Immature natural killer cell (primary cell): ENCODE results near the gene PRKCSH. TPM values are rescaled to one million over a fixed set of nuclear protein-coding genes. Genes with fewer than 3 reads are reported as not detected.
"Not testable (repeated sequence)": the region's sequence is repeated elsewhere in the genome, so short reads cannot be mapped to it uniquely, and the experiment has no call there.

Source experiments
- DNase-seq, 3 donors: peaks; one replicate each; pipeline ENCODE4 v3.0.0; 2022; ENCODE audit warnings: mixed read lengths in 1 of 3
- H3K27ac Mint-ChIP-seq, 6 donors: one replicate each; pipeline ENCODE4 v1.8.0; 2020; ENCODE audit warnings: mixed read lengths in 6 of 6, mild to moderate bottlenecking in 5 of 6, inconsistent platforms in 4 of 6, moderate library complexity in 3 of 6
- H3K27me3 Mint-ChIP-seq, 3 donors: one replicate each; pipeline ENCODE4 v1.8.0; 2020 to 2021; ENCODE audit warnings: low read depth in 3 of 3, mild to moderate bottlenecking in 3 of 3, mixed read lengths in 3 of 3, moderate library complexity in 3 of 3, inconsistent platforms in 1 of 3
- H3K36me3 Mint-ChIP-seq, 3 donors: one replicate each; pipeline ENCODE4 v1.8.0; 2020; ENCODE audit warnings: mixed read lengths in 3 of 3, inconsistent platforms in 2 of 3, mild to moderate bottlenecking in 2 of 3
- H3K4me1 Mint-ChIP-seq, 2 donors: one replicate each; pipeline ENCODE4 v1.8.0; 2020; ENCODE audit warnings: inconsistent platforms in 2 of 2, mild to moderate bottlenecking in 2 of 2, mixed read lengths in 2 of 2, moderate library complexity in 1 of 2
- H3K4me3 Mint-ChIP-seq, 5 donors: one replicate each; pipeline ENCODE4 v1.8.0; 2020; ENCODE audit warnings: mild to moderate bottlenecking in 5 of 5, mixed read lengths in 5 of 5, inconsistent platforms in 3 of 5, moderate library complexity in 3 of 5
- H3K9me3 Mint-ChIP-seq, 6 donors: one replicate each; pipeline ENCODE4 v1.8.0; 2020; ENCODE audit warnings: mild to moderate bottlenecking in 6 of 6, mixed read lengths in 6 of 6, inconsistent platforms in 4 of 6, moderate library complexity in 3 of 6
- polyA plus RNA-seq, 3 donors: library from polyadenylated mRNA; unstranded; fragments of 300-500 nt; fragmentation: Illumina TruSeq; gene quantifications; one replicate each; pipeline ENCODE4 v1.2.3, GENCODE V29; 2021

The PRKCSH gene
- polyA plus RNA-seq, 3 donors from 2014 or later: 13.7 to 75.6 (median 28.4) TPM

DNA sequence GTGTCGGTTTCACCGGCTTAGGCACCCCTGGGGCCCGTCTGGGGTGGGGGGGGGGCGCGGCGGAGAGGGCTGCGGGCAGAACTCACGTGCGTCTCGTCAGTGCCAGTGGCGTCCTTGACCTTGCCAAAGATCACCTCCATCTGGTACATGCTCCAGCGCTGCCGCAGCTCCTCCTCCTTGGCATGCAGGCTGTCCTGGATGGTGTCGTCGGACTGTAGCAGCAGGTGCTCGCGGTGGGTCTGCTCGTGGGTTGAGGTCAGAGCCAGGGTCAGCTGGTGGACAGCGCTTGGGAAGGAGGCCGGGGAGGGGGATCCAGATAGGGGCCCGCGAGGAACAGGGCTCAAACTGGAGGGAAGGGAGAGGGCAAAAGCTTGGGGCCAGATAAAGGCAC is 11.6 kb upstream of the PRKCSH start:
- H3K9me3 Mint-ChIP-seq: no peaks in the 10 kb centered on the region
- no peak overlapping the region for H3K27ac Mint-ChIP-seq
- peaks cover 15 to 24% (median 16%) of the 10 kb centered on the region in 3 donors for H3K27me3 Mint-ChIP-seq
- no peaks in the 10 kb centered on the region for H3K36me3 Mint-ChIP-seq
- DNase-seq: no peak
- H3K4me3 Mint-ChIP-seq: no peak overlapping the region
- H3K4me1 Mint-ChIP-seq: peaks cover 30 to 31% of the 10 kb centered on the region in 2 donors

DNA sequence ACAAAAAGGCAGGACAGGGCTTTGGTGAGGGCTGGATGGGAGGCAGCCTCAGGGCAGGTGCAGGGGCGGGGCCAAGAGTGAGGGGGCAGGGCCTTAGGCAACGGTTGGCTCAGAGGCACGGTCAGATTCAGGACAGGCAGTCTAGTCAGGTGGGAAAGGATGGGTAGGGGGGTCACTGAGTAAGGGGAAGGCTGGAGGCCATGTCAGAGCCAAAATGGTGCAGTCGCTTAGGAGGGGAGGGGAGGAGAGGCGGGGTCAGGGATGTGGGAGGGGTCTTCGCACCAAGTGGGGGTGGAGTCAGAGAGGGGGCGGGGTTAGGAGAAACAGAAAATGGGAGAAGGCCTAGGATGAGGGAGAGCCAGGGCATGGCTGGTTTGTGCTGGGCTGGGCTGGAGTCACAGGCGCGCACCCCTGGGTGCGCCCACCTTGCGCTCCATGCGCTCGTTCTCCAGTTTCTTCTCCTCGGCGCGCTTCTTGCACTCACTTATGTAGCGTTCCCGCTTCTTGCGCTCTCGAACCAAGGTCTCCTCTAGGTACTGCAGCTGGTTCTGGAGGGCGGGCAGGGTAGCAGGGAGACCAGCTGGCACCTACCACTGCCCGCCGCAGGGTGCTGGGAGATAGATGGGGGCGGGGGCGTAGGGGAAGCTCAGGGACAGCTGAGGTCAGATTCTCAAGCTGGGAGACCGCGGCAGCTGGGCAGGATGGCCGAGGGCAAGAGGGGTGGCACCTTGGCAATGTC is 9.5 kb upstream of the PRKCSH start:
- no peaks in the 10 kb centered on the region for H3K9me3 Mint-ChIP-seq
- no peaks in the 10 kb centered on the region for H3K36me3 Mint-ChIP-seq
- H3K27ac Mint-ChIP-seq: no peak overlapping the region
- peaks cover 24% of the 10 kb centered on the region in 2 donors for H3K4me1 Mint-ChIP-seq
- no peak overlapping the region for H3K4me3 Mint-ChIP-seq
- no peak for DNase-seq
- H3K27me3 Mint-ChIP-seq: peaks cover 12 to 17% (median 12%) of the 10 kb centered on the region in 3 donors

DNA sequence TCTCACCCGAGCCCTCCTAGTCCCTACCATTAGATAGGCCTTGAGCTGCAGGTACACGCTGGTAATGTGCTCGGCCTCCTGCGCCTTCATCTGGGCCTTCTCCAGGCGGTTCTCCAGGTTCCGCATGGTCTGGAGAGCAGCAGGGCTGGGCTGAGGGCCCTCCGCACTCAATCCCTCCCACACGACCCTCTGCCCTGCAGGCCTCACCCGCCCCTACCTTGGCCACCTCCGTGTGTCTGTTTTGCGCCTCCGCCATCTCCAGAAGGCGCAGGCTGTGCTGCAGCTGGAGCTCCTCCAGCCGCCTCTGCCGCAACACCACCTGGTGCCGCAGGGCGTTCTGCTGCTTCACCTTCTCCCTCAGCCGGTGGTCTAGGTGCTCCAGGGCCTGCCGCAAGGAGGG is 8.8 kb upstream of the PRKCSH start:
- H3K9me3 Mint-ChIP-seq: no peaks in the 10 kb centered on the region
- H3K4me1 Mint-ChIP-seq: peaks cover 17 to 19% of the 10 kb centered on the region in 2 donors
- H3K4me3 Mint-ChIP-seq: no peak overlapping the region
- no peak for DNase-seq
- no peaks in the 10 kb centered on the region for H3K36me3 Mint-ChIP-seq
- H3K27me3 Mint-ChIP-seq: peaks cover 7 to 16% (median 9%) of the 10 kb centered on the region in 3 donors
- no peak overlapping the region for H3K27ac Mint-ChIP-seq

DNA sequence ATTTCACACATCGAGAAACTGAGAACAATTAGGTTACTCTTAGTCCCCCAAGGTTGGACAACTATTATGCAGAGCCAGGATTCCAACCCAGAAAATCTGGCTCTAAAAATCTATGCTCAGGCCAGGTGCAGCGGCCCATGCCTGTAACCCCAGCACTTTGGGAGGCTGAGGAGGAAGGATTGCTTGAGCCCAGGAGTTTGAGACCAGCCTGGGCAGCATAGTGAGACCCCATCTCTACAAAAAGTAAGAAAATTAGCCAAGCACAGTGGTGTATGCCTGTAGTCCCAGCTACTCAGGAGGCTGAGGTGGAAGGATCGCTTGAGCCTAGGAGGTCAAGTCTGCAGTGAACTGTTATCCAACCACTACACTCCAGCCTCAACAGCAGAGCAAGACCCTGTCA is 1.9 kb upstream of the PRKCSH start:
- H3K27me3 Mint-ChIP-seq, H3K9me3 Mint-ChIP-seq, DNase-seq: not testable (repeated sequence)
- H3K27ac Mint-ChIP-seq: peak overlapping the region in 1 of 6 donors; percentile 40
- peaks cover 24 to 32% of the 10 kb centered on the region in 2 donors for H3K4me1 Mint-ChIP-seq
- H3K36me3 Mint-ChIP-seq: peaks cover 3 to 11% (median 9%) of the 10 kb centered on the region in 3 donors
- peak overlapping the region in 2 of 5 donors; percentile 21 to 26 for H3K4me3 Mint-ChIP-seq

DNA sequence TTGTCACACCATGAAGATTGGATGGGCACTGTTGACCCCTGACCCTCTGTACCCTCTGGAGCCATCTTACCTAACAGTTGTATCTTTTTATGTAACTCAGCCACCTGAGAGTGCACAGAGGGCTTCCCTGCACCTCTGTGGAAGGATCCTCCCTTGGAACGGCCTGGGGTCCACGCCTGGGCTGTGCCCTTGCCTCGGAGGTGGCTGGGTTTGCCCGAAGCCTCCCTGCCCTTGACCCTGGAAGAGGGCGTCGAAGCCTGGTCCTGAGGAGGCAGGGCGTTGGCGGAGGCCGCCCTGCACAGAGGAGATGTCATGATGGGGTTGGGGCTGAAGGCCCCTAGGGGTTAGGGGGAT is 755 bp upstream of the PRKCSH start:
- no peak for DNase-seq
- Mint-ChIP-seq H3K4me3 (peak overlapping the region; percentile 99 to 100 (median 100)), H3K4me1 (peaks cover 24 to 32% of the 10 kb centered on the region in 2 donors), H3K27ac (peak overlapping the region; percentile 92 to 99 (median 98)), H3K27me3 (peaks cover 5 to 8% (median 6%) of the 10 kb centered on the region in 3 donors), H3K36me3 (peaks cover 3 to 11% (median 9%) of the 10 kb centered on the region in 3 donors), H3K9me3 (no peaks in the 10 kb centered on the region)

DNA sequence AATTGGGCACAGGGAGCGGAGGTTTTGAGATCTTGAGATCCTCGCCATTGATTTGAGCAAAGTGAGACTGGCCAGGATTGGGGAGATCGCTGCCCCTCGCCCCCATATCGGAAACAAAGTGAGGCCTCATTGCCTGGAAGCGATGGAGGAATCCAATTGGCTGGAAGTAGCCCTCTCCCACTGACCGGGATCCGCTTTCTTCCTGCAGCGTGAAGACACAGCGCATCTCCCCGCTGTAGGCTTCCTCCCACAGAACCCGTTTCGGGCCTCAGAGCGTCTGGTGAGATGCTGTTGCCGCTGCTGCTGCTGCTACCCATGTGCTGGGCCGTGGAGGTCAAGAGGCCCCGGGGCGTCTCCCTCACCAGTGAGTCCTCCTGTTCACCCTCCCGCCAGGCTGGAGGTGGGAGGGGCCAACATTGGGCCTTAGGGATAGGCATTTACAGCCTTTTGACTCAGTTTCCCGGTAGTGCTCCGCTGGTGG is 438 bp downstream of the PRKCSH start:
- Mint-ChIP-seq H3K4me1 (peaks cover 26 to 36% of the 10 kb centered on the region in 2 donors), H3K27me3 (peaks cover 5 to 8% (median 6%) of the 10 kb centered on the region in 3 donors), H3K36me3 (peaks cover 3 to 15% (median 12%) of the 10 kb centered on the region in 3 donors), H3K4me3 (peak overlapping the region; percentile 99 to 100 (median 100)), H3K9me3 (no peaks in the 10 kb centered on the region), H3K27ac (peak overlapping the region; percentile 92 to 99 (median 98))
- peak in 1 of 3 donors; percentile 13 for DNase-seq

DNA sequence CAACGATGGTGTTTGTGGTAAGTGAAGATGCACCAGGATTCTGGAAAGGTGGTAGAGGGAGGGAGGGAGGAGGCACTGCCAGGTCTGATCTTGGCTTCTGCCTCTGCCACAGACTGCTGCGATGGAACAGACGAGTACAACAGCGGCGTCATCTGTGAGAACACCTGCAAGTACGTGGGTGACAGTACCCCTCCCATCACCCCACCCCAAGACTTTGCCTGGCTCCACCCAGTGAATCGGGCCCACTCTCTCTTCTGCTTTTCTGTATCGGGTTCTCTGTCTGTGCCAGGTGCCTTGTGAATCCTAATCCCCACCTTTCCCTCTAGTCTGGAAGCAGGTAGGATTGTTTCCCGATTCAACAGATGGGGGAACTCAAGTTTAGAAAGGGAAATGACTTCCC is 2.5 kb downstream of the PRKCSH start:
- H3K4me3 Mint-ChIP-seq: peak overlapping the region in 4 of 5 donors; percentile 40 to 100 (median 56)
- peaks cover 3 to 25% (median 15%) of the 10 kb centered on the region in 3 donors for H3K36me3 Mint-ChIP-seq
- no peak for DNase-seq
- H3K27me3 Mint-ChIP-seq: peaks cover 5 to 8% (median 6%) of the 10 kb centered on the region in 3 donors
- peaks cover 29 to 47% of the 10 kb centered on the region in 2 donors for H3K4me1 Mint-ChIP-seq
- H3K27ac Mint-ChIP-seq: peak overlapping the region in 2 of 6 donors; percentile 34 to 76
- no peaks in the 10 kb centered on the region for H3K9me3 Mint-ChIP-seq

DNA sequence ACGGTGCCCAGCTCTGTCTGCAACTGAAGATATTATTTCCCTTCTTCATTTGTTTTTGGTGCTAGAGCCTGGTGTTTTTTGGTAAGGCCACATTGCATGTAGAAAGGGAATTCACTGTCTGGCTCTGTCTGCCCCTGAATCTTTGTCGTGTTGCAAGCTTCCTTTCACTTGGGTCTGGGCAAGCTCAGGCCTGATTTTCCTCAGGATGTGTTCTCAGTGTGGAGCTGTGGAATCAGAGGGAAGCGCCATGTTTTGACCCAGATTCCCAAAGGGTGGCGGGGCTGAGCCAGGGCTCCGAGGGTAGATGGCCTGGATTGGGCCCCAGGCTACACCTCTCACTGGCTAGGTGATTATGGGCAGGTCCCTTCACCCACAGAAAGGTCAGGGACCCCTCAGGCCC is 8.6 kb downstream of the PRKCSH start:
- Mint-ChIP-seq H3K36me3 (peaks cover 0 to 17% (median 6%) of the 10 kb centered on the region in 3 donors), H3K4me3 (no peak overlapping the region), H3K27ac (no peak overlapping the region), H3K4me1 (peaks cover 5 to 15% of the 10 kb centered on the region in 2 donors), H3K27me3 (no peaks in the 10 kb centered on the region), H3K9me3 (no peaks in the 10 kb centered on the region)
- no peak for DNase-seq

DNA sequence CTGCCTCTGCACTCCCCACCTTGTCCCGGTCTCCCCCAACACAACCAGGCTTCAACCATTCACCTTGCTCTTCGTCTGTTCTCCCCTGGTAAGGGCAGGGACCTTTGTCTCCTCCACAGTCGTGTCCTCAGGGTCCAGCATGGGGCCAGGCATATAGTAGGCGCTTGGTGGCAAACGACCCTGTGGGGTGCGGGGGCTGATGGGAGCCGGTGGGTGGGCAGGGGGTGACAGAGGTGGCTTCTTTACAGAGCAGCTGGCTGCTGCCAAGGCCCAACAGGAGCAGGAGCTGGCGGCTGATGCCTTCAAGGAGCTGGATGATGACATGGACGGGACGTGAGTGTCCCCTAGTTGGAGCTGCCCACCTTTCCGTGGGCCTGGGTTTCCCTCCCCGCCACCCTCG is 9.7 kb downstream of the PRKCSH start:
- no peak for DNase-seq

DNA sequence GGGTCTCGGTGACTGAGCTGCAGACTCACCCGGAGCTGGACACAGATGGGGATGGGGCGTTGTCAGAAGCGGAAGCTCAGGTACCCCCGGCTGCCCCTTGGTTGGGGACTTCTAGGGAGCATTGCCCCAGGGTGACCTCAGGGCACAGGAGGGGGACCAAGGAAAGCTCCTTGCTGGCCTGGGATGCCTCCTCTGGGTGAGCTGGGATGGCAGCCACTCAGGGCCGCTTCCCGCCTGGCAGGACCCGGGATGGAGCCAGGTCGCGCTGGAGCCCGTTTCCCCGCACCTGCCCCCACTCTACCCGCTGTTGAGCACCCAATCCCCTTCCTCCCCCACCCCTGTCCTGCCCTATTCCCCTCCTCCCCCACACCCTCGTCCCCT is 10.8 kb downstream of the PRKCSH start:
- peaks cover 0 to 8% of the 10 kb centered on the region in 2 donors for H3K4me1 Mint-ChIP-seq
- no peak overlapping the region for H3K4me3 Mint-ChIP-seq
- no peak overlapping the region for H3K27ac Mint-ChIP-seq
- no peak for DNase-seq
- no peaks in the 10 kb centered on the region for H3K9me3 Mint-ChIP-seq
- H3K36me3 Mint-ChIP-seq: peaks cover 0 to 10% (median 0%) of the 10 kb centered on the region in 3 donors
- no peaks in the 10 kb centered on the region for H3K27me3 Mint-ChIP-seq

More for the DNA sequence above, 9.7 kb downstream of the PRKCSH start:
- Mint-ChIP-seq H3K4me3 (no peak overlapping the region), H3K9me3 (no peaks in the 10 kb centered on the region), H3K27me3 (no peaks in the 10 kb centered on the region), H3K4me1 (peaks cover 5 to 15% of the 10 kb centered on the region in 2 donors), H3K36me3 (peaks cover 0 to 17% (median 6%) of the 10 kb centered on the region in 3 donors), H3K27ac (no peak overlapping the region)

DNA sequence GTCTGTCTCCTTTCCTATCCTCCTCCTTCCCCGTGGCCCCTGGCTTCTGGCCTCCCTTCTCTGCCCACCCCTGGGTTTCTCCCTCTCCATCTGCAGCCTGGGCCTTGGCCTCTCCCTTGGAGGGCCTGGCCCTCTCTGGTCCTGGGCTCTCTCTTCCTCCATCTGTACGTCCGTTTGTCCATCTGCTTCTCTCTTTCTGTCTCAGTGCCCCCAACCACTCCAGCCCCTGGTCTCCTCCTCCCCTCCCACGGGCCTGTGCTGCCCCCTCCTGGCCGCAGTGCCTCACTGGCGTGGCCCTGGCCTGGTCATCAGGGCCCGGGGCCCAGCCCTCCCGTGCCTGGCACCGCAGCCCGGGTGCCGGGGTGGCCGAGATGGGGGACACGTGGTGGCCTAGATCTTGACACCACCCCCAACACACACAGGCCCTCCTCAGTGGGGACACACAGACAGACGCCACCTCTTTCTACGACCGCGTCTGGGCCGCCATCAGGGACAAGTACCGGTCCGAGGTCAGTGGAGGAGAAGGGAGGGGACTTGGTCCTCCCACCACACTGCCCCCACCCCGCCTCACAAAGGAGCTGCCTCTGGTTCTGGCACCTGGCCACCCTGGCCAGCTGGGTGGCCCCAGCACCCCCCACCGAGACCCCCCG is 11.3 kb downstream of the PRKCSH start:
- no peak overlapping the region for H3K27ac Mint-ChIP-seq
- H3K4me1 Mint-ChIP-seq: peaks cover 0 to 6% of the 10 kb centered on the region in 2 donors
- peaks cover 0 to 9% (median 0%) of the 10 kb centered on the region in 3 donors for H3K36me3 Mint-ChIP-seq
- no peak overlapping the region for H3K4me3 Mint-ChIP-seq
- peak; percentile 33 to 43 (median 38) for DNase-seq
- no peaks in the 10 kb centered on the region for H3K9me3 Mint-ChIP-seq
- no peaks in the 10 kb centered on the region for H3K27me3 Mint-ChIP-seq

DNA sequence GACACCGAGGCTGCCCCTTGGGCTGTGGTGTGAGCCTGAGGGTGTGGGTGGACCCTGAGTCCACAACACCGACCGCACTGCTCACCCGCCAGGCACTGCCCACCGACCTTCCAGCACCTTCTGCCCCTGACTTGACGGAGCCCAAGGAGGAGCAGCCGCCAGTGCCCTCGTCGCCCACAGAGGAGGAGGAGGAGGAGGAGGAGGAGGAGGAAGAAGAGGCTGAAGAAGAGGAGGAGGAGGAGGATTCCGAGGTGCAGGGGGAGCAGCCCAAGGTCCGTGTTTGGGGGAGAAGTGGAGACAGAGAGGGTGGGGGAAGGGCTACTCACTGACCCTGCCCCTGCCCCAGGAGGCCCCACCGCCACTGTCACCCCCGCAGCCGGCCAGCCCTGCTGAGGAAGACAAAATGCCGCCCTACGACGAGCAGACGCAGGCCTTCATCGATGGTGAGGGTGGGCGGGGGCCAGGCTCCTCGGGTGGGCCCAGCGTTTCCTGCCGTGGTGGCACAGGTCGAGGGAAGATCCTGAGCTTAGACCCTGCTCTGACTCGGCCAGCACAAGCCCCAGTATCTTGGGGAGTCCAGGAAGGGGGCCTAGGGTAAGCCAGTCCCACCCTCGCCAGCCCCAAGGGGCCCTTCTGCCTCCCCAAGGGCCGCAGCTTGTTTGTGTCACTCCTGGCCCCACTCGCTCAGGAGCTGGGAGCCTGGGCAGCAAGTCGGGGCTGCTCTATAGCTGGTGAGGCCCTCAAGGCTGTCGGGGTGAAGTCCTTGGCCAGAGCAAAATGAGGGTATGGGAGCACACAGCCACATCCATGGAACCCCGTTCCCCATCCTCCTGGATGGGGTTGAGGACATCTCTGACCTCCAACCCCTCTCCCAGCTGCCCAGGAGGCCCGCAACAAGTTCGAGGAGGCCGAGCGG is 12.2 kb downstream of the PRKCSH start:
- Mint-ChIP-seq H3K9me3 (no peaks in the 10 kb centered on the region), H3K36me3 (peaks cover 0 to 3% (median 0%) of the 10 kb centered on the region in 3 donors), H3K27ac (no peak overlapping the region), H3K4me1 (no peaks in the 10 kb centered on the region), H3K4me3 (no peak overlapping the region), H3K27me3 (peaks cover 0 to 2% (median 0%) of the 10 kb centered on the region in 3 donors)
- no peak for DNase-seq

DNA sequence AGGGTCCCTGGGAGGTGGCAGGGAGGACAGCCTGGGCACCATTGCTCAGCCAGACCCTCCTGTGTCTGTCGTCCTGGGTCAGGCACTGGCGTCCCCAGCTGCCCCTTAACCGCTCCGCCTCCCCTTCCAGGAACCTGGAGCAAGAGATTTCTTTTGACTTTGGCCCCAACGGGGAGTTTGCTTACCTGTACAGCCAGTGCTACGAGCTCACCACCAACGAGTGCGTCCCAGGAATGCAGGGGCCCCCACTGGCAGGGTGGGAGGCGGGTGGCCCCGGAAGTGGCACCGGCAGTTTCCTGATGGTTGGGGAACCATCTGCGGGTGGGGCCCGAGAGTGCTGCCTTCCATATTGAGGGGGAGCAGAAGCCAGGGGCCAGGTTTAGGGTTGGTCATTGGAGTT is 13.0 kb downstream of the PRKCSH start:
- no peak for DNase-seq
- peaks cover 0 to 3% (median 0%) of the 10 kb centered on the region in 3 donors for H3K36me3 Mint-ChIP-seq
- H3K4me1 Mint-ChIP-seq: no peaks in the 10 kb centered on the region
- no peak overlapping the region for H3K27ac Mint-ChIP-seq
- H3K27me3 Mint-ChIP-seq: peaks cover 0 to 2% (median 0%) of the 10 kb centered on the region in 3 donors
- no peaks in the 10 kb centered on the region for H3K9me3 Mint-ChIP-seq
- H3K4me3 Mint-ChIP-seq: no peak overlapping the region
